Measurements from ENCODE around the gene TAS1R2.
"Not testable (repeated sequence)": the region's sequence is repeated elsewhere in the genome, so short reads cannot be mapped to it uniquely, and the experiment has no call there.

TAS1R2 gene

DNA sequence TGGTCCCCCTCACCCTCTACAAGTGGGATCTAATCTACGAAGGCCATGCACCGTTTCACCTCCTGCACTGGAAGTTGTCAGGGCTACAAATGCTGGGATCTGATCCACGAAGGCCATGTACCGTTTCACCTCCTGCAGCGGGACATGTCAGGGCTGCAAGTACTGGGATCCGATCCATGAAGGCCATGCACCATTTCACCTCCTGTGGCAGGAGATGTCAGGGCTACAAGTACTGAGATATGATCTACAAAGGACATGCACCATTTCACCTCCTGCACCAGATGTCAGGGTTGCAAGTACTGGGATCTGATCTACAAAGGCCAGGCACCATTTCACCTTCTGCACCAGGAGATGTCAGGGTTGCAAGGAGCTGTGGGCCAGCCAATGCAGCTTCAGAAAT, 35.9 kb upstream of the TAS1R2 start:
- no peak overlapping the region for H3K27ac ChIP-seq
- H3K4me3 ChIP-seq (ENCODE audit: low read depth in 1 of 2, low read length in 1 of 2) = no peak overlapping the region
- H3K9me3 ChIP-seq = no peaks in the 10 kb centered on the region

DNA sequence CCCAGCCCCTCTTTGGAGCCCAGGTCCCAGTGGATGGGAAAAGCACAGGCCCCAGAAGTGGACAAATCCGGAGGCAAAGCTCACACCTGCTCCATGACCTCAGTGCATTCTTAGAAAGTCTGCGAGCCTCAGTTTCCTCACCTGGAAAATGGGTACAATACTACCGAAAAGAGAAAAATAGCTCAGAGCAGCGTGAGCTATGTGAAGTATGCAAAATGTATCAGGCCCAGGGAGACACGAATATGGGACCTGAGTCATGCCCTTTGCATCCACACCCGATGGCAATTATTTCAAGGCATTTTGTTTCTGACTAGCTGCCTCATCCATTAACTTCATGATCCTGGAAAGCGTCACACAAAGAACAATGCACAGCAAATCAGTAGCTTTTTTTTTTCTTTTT, 33.7 kb upstream of the TAS1R2 start:
- TF ChIP-seq, protein P1, sequence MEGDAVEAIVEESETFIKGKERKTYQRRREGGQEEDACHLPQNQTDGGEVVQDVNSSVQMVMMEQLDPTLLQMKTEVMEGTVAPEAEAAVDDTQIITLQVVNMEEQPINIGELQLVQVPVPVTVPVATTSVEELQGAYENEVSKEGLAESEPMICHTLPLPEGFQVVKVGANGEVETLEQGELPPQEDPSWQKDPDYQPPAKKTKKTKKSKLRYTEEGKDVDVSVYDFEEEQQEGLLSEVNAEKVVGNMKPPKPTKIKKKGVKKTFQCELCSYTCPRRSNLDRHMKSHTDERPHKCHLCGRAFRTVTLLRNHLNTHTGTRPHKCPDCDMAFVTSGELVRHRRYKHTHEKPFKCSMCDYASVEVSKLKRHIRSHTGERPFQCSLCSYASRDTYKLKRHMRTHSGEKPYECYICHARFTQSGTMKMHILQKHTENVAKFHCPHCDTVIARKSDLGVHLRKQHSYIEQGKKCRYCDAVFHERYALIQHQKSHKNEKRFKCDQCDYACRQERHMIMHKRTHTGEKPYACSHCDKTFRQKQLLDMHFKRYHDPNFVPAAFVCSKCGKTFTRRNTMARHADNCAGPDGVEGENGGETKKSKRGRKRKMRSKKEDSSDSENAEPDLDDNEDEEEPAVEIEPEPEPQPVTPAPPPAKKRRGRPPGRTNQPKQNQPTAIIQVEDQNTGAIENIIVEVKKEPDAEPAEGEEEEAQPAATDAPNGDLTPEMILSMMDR (IDR thresholded peaks at IDR 0.05) = no peak
- H3K4me3 ChIP-seq (ENCODE audit: low read depth in 1 of 2, low read length in 1 of 2) = no peak overlapping the region
- H3K27me3 ChIP-seq = no peaks in the 10 kb centered on the region
- H3K9me3 ChIP-seq = no peaks in the 10 kb centered on the region
- peaks cover 30% of the 10 kb centered on the region for H3K36me3 ChIP-seq
- H3K27ac ChIP-seq = no peak overlapping the region
- no peaks in the 10 kb centered on the region for H3K4me1 ChIP-seq (ENCODE audit: control insufficient read depth in 1 of 2, insufficient read depth in 1 of 2, low read depth in 1 of 2, low read length in 1 of 2)

More for the DNA sequence above, 35.9 kb upstream of the TAS1R2 start:
- Histone ChIP-seq H3K27me3 (no peaks in the 10 kb centered on the region), H3K36me3 (peaks cover 13% of the 10 kb centered on the region), H3K4me1 (ENCODE audit: control insufficient read depth in 1 of 2, insufficient read depth in 1 of 2, low read depth in 1 of 2, low read length in 1 of 2) (peaks cover under 1 to 8% of the 10 kb centered on the region in 2 experiments)
- TF ChIP-seq, protein P1 (IDR thresholded peaks at IDR 0.05) = no peak

DNA sequence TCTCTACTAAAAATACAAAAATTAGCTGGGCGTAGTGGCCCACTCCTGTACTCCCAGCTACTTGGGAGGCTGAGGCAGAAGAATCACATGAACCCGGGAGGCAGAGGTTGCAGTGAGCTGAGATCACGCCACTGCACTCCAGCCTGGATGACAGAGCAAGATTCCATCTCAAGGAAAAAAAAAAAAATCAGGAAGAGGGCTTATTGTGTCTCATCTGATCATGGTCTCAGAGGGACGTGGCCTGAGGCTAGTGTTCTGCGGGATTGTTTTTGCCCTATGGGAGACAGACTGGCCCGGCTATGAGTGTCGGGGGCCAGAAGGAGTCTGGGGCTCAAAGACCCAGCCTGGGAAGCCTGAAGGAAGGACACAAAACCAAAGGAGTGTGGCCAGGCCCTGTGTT, 32.4 kb upstream of the TAS1R2 start:
- not testable (repeated sequence) for H3K27me3 ChIP-seq; H3K27ac ChIP-seq; H3K4me3 ChIP-seq (ENCODE audit: low read depth in 1 of 2, low read length in 1 of 2); H3K9me3 ChIP-seq; H3K4me1 ChIP-seq (ENCODE audit: control insufficient read depth in 1 of 2, insufficient read depth in 1 of 2, low read depth in 1 of 2, low read length in 1 of 2)
- peaks cover 28% of the 10 kb centered on the region for H3K36me3 ChIP-seq

DNA sequence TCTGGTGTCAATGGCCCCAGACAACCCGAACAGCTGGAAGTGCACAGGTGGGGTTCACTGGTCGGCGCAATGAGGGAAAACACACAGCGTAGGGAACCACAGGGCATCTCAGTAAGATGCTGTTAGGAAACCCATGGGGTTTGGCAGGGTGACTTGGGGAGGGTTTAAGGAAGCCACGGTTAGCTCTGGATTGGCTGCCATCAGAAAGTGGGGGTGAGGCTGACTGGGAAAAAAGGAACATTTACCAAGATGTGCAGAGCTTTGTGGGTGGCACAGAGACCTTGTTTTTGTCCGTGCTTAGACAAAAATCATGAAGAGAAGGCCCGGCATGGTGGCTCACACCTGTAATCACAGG, 31.9 kb upstream of the TAS1R2 start:
- no peak overlapping the region for H3K27ac ChIP-seq
- no peaks in the 10 kb centered on the region for H3K27me3 ChIP-seq
- H3K36me3 ChIP-seq = peaks cover 32% of the 10 kb centered on the region
- TF ChIP-seq, protein P1 (IDR thresholded peaks at IDR 0.05) = no peak
- no peaks in the 10 kb centered on the region for H3K9me3 ChIP-seq
- no peaks in the 10 kb centered on the region for H3K4me1 ChIP-seq (ENCODE audit: control insufficient read depth in 1 of 2, insufficient read depth in 1 of 2, low read depth in 1 of 2, low read length in 1 of 2)
- H3K4me3 ChIP-seq (ENCODE audit: low read depth in 1 of 2, low read length in 1 of 2) = no peak overlapping the region

DNA sequence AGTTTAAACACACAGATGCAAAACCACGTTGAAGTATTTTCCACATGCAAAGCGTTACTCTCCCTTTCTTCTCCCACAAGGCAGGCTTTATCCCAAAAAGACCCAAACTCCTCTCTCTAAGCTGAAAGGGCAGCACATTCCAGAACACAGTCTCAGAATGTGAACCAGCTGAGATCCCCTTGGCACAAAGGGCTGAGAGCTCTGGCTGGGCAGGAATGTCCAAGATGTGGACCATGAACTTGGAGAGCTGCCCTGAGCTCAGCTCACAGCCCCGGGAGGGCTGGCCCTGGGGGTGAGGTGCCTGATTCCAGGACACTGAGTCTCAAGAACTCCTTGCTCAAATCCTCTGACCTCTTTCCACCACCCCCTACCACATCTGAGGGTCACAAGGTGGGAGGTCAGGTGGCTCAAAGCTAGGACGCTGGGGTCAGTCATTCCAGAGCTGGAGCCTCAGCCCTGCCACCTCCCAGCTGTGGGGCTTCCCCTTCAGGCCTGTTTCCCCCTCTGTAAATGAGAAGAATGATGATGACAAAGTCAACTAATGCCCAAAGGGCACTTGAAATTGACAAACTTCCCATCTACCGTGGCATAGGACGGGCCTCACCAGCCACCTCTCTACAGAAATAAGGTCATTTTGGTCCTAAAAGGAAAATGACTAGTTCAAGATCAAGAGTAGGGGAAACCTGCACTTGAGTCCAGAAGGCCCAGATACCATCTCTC, 31.4 kb upstream of the TAS1R2 start:
- peaks cover 37% of the 10 kb centered on the region for H3K36me3 ChIP-seq
- no peak overlapping the region for H3K4me3 ChIP-seq (ENCODE audit: low read depth in 1 of 2, low read length in 1 of 2)

DNA sequence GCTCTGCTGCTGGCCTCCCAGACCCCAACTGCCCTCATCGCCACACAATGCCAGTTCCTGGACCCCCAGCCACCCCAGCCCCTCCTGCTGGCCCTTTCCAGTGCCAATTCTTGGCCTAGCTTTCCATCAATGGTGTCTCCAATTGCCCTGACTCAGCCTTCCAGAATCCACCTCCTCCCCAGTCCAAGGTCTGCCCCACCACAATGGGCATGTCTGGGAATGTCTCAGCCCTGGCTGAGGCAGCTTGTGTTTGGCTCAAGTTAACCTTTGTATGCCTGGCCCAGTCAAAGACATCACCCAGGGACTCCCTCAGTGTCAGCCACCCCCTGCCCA, 26.5 kb upstream of the TAS1R2 start:
- Histone ChIP-seq H3K9me3 (no peaks in the 10 kb centered on the region), H3K4me1 (ENCODE audit: control insufficient read depth in 1 of 2, insufficient read depth in 1 of 2, low read depth in 1 of 2, low read length in 1 of 2) (no peaks in the 10 kb centered on the region), H3K27ac (no peak overlapping the region), H3K36me3 (peaks cover 78% of the 10 kb centered on the region), H3K4me3 (ENCODE audit: low read depth in 1 of 2, low read length in 1 of 2) (no peak overlapping the region), H3K27me3 (no peaks in the 10 kb centered on the region)
- TF ChIP-seq, protein P1 (IDR thresholded peaks at IDR 0.05) = no peak

More for the DNA sequence above, 31.4 kb upstream of the TAS1R2 start:
- no peak overlapping the region for H3K27ac ChIP-seq
- TF ChIP-seq, protein P1 (IDR thresholded peaks at IDR 0.05) = no peak
- no peaks in the 10 kb centered on the region for H3K4me1 ChIP-seq (ENCODE audit: control insufficient read depth in 1 of 2, insufficient read depth in 1 of 2, low read depth in 1 of 2, low read length in 1 of 2)
- no peaks in the 10 kb centered on the region for H3K27me3 ChIP-seq
- no peaks in the 10 kb centered on the region for H3K9me3 ChIP-seq
